Lower leg skin (tissue), 4 donors: Measurements from ENCODE around the gene PTPRN2. TPM values are rescaled to one million over a fixed set of nuclear protein-coding genes. Genes with fewer than 3 reads are reported as not detected.
"Not testable (repeated sequence)": the region's sequence is repeated elsewhere in the genome, so short reads cannot be mapped to it uniquely, and the experiment has no call there.

ENCODE experiments used
- DNase-seq, 2 donors: peaks; one replicate each; pipeline ENCODE4 v3.0.0-alpha.2; 2019; ENCODE audit warnings: low spot score in 2 of 2
- H3K4me3 ChIP-seq: fragments of 200-600 bp; sonication (generic); 2 replicates; pipeline ENCODE4 v1.5.1; 2017; ENCODE audit warnings: mild to moderate bottlenecking, low read depth; ENCODE audit not compliant: poor library complexity, severe bottlenecking
- CTCF ChIP-seq, 3 donors: fragments of 450-650 bp; IDR thresholded peaks; one replicate each; pipeline ENCODE4 v1.5.1; 2016; ENCODE audit warnings: antibody characterized with exemption in 3 of 3, mild to moderate bottlenecking in 3 of 3, moderate library complexity in 2 of 3
- POLR2A ChIP-seq, 2 donors: fragments of 450-650 bp; IDR thresholded peaks; one replicate each; pipeline ENCODE4 v1.6.1; 2016 to 2017; ENCODE audit warnings: antibody characterized with exemption in 2 of 2, mild to moderate bottlenecking in 1 of 2, moderate library complexity in 1 of 2
- WGBS, 2 donors: methylation state at CpG; one replicate each; pipeline ENCODE4 v1.1.5; 2018; 5-methylcytosine and 5-hydroxymethylcytosine counted together
- intact Hi-C: fragments of 100-400 bp; cut with DNase I; formaldehyde crosslinking; loops from one replicate; pipeline ENCODE4 v1.15.0; 2023; ENCODE audit warnings: low total_unique reads
- total RNA-seq, 4 donors: library from RNA; depleted of rRNA; stranded (reverse); fragments of >200 nt; gene quantifications; one replicate each; pipeline ENCODE4 v1.1.0, GENCODE V29; 2016

Gene PTPRN2
- total RNA-seq, 4 donors from 2014 or later, result 0.11 to 1.6 (median 0.92) TPM

- H3K4me3 ChIP-seq, result no peak overlapping the region
- TF ChIP-seq POLR2A (IDR thresholded peaks at IDR 0.05), result no peak
- no peak for TF ChIP-seq CTCF (IDR thresholded peaks at IDR 0.05)
- 89 to 92% methylated on average over 15 to 16 of the region's 16 CpGs for WGBS, 2 donors
- intact Hi-C loops, result no loop called here
- DNase-seq, result peak in 1 of 2 donors; percentile 81
Measured at GRCh38 chr7:157923903-157924630, 663.6 kb downstream of the PTPRN2 start.

- TF ChIP-seq POLR2A (IDR thresholded peaks at IDR 0.05), result no peak
- no peak for TF ChIP-seq CTCF (IDR thresholded peaks at IDR 0.05)
- DNase-seq, result peak in 1 of 2 donors; percentile 37
- 90 to 93% methylated on average over 8 of the region's 8 CpGs for WGBS, 2 donors
- intact Hi-C loops, result no loop called here
- H3K4me3 ChIP-seq, result no peak overlapping the region
Measured at GRCh38 chr7:157922576-157922975, 665.0 kb downstream of the PTPRN2 start.

GRCh38 chr7:157918326-157919080 lies 669.1 kb downstream of the PTPRN2 start:
- TF ChIP-seq POLR2A (IDR thresholded peaks at IDR 0.05) (no peak), CTCF (IDR thresholded peaks at IDR 0.05) (no peak)
- DNase-seq, result peak in 1 of 2 donors; percentile 59
- intact Hi-C loops, result no loop called here
- H3K4me3 ChIP-seq, result no peak overlapping the region
- 91 to 92% methylated on average over 29 of the region's 29 CpGs for WGBS, 2 donors

GRCh38 chr7:157916946-157917640 lies 670.5 kb downstream of the PTPRN2 start:
- WGBS, 2 donors, result 93% methylated on average over 16 to 23 of the region's 23 CpGs
- peak in 1 of 2 donors; percentile 82 for DNase-seq
- no peak for TF ChIP-seq CTCF (IDR thresholded peaks at IDR 0.05)
- no peak for TF ChIP-seq POLR2A (IDR thresholded peaks at IDR 0.05)
- intact Hi-C loops, result no loop called here
- no peak overlapping the region for H3K4me3 ChIP-seq

GRCh38 chr7:157910446-157910845 lies 677.2 kb downstream of the PTPRN2 start:
- H3K4me3 ChIP-seq, result no peak overlapping the region
- TF ChIP-seq POLR2A (IDR thresholded peaks at IDR 0.05) (no peak), CTCF (IDR thresholded peaks at IDR 0.05) (no peak)
- DNase-seq, result peak in 1 of 2 donors; percentile 37
- intact Hi-C loops, result no loop called here
- WGBS, 2 donors, result 94 to 95% methylated on average over 35 of the region's 35 CpGs

- WGBS, 2 donors, result 94 to 97% methylated on average over 43 of the region's 43 CpGs
- intact Hi-C loops, H3K4me3 ChIP-seq: not testable (repeated sequence)
- peak in 1 of 2 donors; percentile 10 for DNase-seq
Measured at GRCh38 chr7:157910045-157910444, 677.6 kb downstream of the PTPRN2 start.
